GM12874 (cell line): ENCODE data around the gene PRKRIP1.

ENCODE experiments used
- CTCF ChIP-seq: IDR thresholded peaks from 2 replicates; pipeline ENCODE4 v1.5.1; 2011; ENCODE audit warnings: low read depth, mild to moderate bottlenecking, control low read depth, low read length, moderate library complexity; ENCODE audit not compliant: insufficient read depth

PRKRIP1 gene

GRCh38 chr7:102403563-102403962 lies 7.4 kb downstream of the PRKRIP1 start:
- no peak for TF ChIP-seq CTCF

GRCh38 chr7:102404005-102404861 lies 8.1 kb downstream of the PRKRIP1 start:
- peak; percentile 80 for TF ChIP-seq CTCF

DNA sequence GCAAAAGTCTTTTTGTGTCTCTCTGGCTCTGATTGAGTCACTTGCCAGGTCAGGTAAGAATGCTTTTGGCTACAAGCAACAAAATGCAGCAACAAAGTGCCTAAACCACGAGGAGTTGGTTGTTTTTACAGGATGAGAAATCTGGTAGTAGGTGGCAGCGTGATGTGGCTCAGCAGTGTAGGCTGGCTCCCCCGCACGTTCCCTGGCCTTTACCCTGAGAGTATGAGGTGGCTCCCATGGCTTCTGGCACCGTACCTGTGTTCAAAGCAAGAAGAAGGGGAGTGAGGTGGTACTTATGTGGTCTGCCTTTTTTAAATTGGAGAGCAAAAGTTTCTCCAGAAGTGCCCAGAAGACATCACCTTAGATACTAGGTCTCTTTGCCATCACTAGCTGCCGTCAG lies 11.7 kb downstream of the PRKRIP1 start:
- TF ChIP-seq CTCF, result no peak

GRCh38 chr7:102409340-102409739 lies 13.2 kb downstream of the PRKRIP1 start:
- TF ChIP-seq CTCF, result no peak

DNA sequence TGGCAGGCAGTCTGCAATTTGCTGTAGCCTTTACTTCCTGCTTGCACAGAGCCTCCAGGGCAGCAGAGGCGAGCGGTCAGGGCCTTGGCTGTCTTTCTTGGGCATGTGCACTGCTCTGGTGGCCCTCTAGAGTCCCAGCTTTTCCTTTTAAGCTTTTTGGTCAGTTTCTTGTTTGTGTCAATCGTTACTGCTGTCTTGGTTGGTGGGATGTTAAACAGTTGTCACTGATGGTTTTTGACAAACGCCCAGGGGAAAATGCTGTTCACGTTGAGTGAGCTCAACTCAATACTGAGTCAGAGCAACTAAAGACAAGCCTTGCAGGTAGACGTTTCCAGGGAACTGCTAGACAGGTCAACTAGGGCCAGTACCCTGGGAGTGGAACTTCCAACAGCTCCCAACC lies 14.0 kb downstream of the PRKRIP1 start:
- TF ChIP-seq CTCF, result no peak

GRCh38 chr7:102410918-102411317 lies 14.8 kb downstream of the PRKRIP1 start:
- TF ChIP-seq CTCF, result no peak

GRCh38 chr7:102412548-102412947 lies 16.4 kb downstream of the PRKRIP1 start:
- TF ChIP-seq CTCF, result peak; percentile 75
